Measurements from ENCODE around the gene NUAK2.

NUAK2 gene

GRCh38 chr1:205325334-205325884, 3.9 kb upstream of the NUAK2 start:
- Histone ChIP-seq H3K27ac (ENCODE audit: low read depth, low read length) (no peak overlapping the region), H3K4me2 (ENCODE audit: low read depth, low read length, poor library complexity, severe bottlenecking) (no peak overlapping the region)

GRCh38 chr1:205324781-205325180, 3.2 kb upstream of the NUAK2 start:
- Histone ChIP-seq H3K4me2 (ENCODE audit: low read depth, low read length, poor library complexity, severe bottlenecking) (no peak overlapping the region), H3K9me3 (ENCODE audit: insufficient read depth, low read length) (no peaks in the 10 kb centered on the region), H3K9me2 (replicated peaks; ENCODE audit: insufficient read depth, low read length) (no peaks in the 10 kb centered on the region), H3K4me3 (ENCODE audit: insufficient read depth, low read length, poor library complexity, severe bottlenecking) (no peak overlapping the region), H2AFZ (ENCODE audit: low read depth, low read length, severe bottlenecking) (no peak overlapping the region), H3K79me2 (ENCODE audit: insufficient read depth, low read length) (peaks cover 3% of the 10 kb centered on the region; the same call in 1 of the 2 replicates), H3K27me3 (ENCODE audit: low read length) (no peaks in the 10 kb centered on the region), H3K36me3 (ENCODE audit: low read length) (no peaks in the 10 kb centered on the region), H3F3A (ENCODE audit: insufficient read depth) (peaks cover under 1% of the 10 kb centered on the region; the same call in 1 of the 2 replicates), H4K20me1 (ENCODE audit: low read depth, low read length) (no peaks in the 10 kb centered on the region), H3K27ac (ENCODE audit: low read depth, low read length) (no peak overlapping the region), H3K9ac (ENCODE audit: low read length) (no peak overlapping the region)
- TF ChIP-seq EZH2phosphoT487 (conservative IDR thresholded peaks at IDR 0.05; ENCODE audit: low read length) (no peak), CTCF (IDR thresholded peaks at IDR 0.05; ENCODE audit: insufficient read depth, low read length, poor library complexity, severe bottlenecking) (no peak)

More at GRCh38 chr1:205325334-205325884, 3.9 kb upstream of the NUAK2 start:
- Histone ChIP-seq H2AFZ (ENCODE audit: low read depth, low read length, severe bottlenecking) (no peak overlapping the region), H3K4me3 (ENCODE audit: insufficient read depth, low read length, poor library complexity, severe bottlenecking) (no peak overlapping the region), H3K9me2 (replicated peaks; ENCODE audit: insufficient read depth, low read length) (no peaks in the 10 kb centered on the region), H3K27me3 (ENCODE audit: low read length) (no peaks in the 10 kb centered on the region), H3K9me3 (ENCODE audit: insufficient read depth, low read length) (no peaks in the 10 kb centered on the region), H3K9ac (ENCODE audit: low read length) (no peak overlapping the region), H4K20me1 (ENCODE audit: low read depth, low read length) (no peaks in the 10 kb centered on the region), H3K36me3 (ENCODE audit: low read length) (no peaks in the 10 kb centered on the region), H3F3A (ENCODE audit: insufficient read depth) (no peaks in the 10 kb centered on the region), H3K79me2 (ENCODE audit: insufficient read depth, low read length) (no peaks in the 10 kb centered on the region)
- TF ChIP-seq EZH2phosphoT487 (conservative IDR thresholded peaks at IDR 0.05; ENCODE audit: low read length) (no peak), CTCF (IDR thresholded peaks at IDR 0.05; ENCODE audit: insufficient read depth, low read length, poor library complexity, severe bottlenecking) (peak; percentile 52)

- Histone ChIP-seq H3K9me3 (ENCODE audit: insufficient read depth, low read length) (no peaks in the 10 kb centered on the region), H4K20me1 (ENCODE audit: low read depth, low read length) (no peaks in the 10 kb centered on the region), H3K4me3 (ENCODE audit: insufficient read depth, low read length, poor library complexity, severe bottlenecking) (no peak overlapping the region), H3K36me3 (ENCODE audit: low read length) (no peaks in the 10 kb centered on the region), H3K9ac (ENCODE audit: low read length) (no peak overlapping the region), H3F3A (ENCODE audit: insufficient read depth) (peaks cover 5% of the 10 kb centered on the region; the same call in 1 of the 2 replicates), H3K4me2 (ENCODE audit: low read depth, low read length, poor library complexity, severe bottlenecking) (no peak overlapping the region), H3K27me3 (ENCODE audit: low read length) (no peaks in the 10 kb centered on the region), H3K9me2 (replicated peaks; ENCODE audit: insufficient read depth, low read length) (no peaks in the 10 kb centered on the region), H3K27ac (ENCODE audit: low read depth, low read length) (no peak overlapping the region), H2AFZ (ENCODE audit: low read depth, low read length, severe bottlenecking) (no peak overlapping the region), H3K79me2 (ENCODE audit: insufficient read depth, low read length) (peaks cover 9% of the 10 kb centered on the region; the same call in 1 of the 2 replicates)
- TF ChIP-seq EZH2phosphoT487 (conservative IDR thresholded peaks at IDR 0.05; ENCODE audit: low read length) (no peak), CTCF (IDR thresholded peaks at IDR 0.05; ENCODE audit: insufficient read depth, low read length, poor library complexity, severe bottlenecking) (no peak)
Observed at GRCh38 chr1:205323794-205324193, 2.2 kb upstream of the NUAK2 start.

Measured in SU-DHL-6 (cell line).